Fibroblast of lung (primary cell): ENCODE measurements around the gene THEMIS2.

Experiments
- EZH2 ChIP-seq: IDR thresholded peaks from 2 replicates; pipeline ENCODE4 v1.5.1; 2012; ENCODE audit warnings: low read length, control low read depth, mild to moderate bottlenecking; ENCODE audit errors: missing control alignments
- TF ChIP-seq, protein P1 (sequence below), 2 donors: IDR thresholded peaks in 1 of 2; conservative IDR thresholded peaks in 1 of 2; 1 replicate in 1 of 2; 2 replicates in 1 of 2; pipeline ENCODE4 v1.5.1; 2011 to 2012; ENCODE audit warnings: low read length in 2 of 2, control low read depth in 1 of 2, inconsistent platforms in 1 of 2, low read depth in 1 of 2, mild to moderate bottlenecking in 1 of 2

- TF ChIP-seq, protein P1, sequence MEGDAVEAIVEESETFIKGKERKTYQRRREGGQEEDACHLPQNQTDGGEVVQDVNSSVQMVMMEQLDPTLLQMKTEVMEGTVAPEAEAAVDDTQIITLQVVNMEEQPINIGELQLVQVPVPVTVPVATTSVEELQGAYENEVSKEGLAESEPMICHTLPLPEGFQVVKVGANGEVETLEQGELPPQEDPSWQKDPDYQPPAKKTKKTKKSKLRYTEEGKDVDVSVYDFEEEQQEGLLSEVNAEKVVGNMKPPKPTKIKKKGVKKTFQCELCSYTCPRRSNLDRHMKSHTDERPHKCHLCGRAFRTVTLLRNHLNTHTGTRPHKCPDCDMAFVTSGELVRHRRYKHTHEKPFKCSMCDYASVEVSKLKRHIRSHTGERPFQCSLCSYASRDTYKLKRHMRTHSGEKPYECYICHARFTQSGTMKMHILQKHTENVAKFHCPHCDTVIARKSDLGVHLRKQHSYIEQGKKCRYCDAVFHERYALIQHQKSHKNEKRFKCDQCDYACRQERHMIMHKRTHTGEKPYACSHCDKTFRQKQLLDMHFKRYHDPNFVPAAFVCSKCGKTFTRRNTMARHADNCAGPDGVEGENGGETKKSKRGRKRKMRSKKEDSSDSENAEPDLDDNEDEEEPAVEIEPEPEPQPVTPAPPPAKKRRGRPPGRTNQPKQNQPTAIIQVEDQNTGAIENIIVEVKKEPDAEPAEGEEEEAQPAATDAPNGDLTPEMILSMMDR (conservative IDR thresholded peaks at IDR 0.05 in 1 of 2, IDR thresholded peaks at IDR 0.05 in 1 of 2; ENCODE audit: low read depth in 1 of 2, low read length in 2 of 2) = no peak
- TF ChIP-seq EZH2 = no peak
These were observed 14.4 kb downstream of the THEMIS2 start for GRCh38 chr1:27886744-27887143.
